ENCODE results near the gene ZNF530.

ZNF530 gene

DNA sequence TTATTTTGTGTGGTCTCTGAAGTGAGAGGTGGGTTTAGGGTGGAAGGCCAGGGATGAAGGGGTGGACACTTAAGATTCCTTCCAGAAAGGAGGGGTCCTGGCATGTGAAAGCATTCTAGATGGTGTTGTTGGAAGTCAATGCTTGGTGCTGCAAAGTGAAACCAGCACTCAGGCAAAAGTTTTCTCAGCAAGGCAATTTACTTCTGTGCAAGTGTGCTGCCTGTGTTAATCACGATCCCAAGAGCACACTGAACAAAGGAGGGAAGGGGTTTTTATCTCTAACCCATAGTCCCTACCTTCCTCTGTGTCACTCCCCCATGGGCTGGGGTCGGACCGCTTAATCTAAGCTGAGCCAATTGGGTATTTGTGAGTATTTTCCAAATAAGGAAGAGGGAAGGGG, 15.7 kb downstream of the ZNF530 start:
- DNase-seq: no peak

DNA sequence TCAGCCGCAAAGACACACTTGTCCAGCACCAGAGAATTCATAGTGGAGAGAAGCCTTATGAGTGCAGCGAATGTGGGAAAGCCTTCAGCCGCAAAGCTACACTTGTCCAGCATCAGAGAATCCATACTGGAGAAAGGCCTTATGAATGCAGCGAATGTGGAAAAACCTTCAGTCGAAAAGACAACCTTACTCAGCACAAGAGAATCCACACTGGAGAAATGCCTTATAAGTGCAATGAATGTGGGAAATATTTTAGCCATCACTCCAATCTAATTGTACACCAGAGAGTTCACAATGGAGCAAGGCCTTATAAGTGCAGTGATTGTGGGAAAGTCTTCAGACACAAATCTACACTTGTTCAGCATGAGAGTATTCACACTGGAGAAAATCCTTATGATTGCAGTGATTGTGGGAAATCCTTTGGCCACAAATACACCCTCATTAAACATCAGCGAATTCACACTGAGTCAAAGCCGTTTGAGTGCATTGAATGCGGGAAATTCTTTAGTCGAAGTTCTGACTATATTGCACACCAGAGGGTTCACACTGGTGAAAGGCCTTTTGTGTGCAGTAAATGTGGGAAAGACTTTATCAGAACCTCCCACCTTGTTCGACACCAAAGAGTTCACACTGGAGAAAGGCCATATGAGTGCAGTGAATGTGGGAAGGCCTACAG, 21.1 kb downstream of the ZNF530 start:
- peak; percentile 29 for DNase-seq

DNA sequence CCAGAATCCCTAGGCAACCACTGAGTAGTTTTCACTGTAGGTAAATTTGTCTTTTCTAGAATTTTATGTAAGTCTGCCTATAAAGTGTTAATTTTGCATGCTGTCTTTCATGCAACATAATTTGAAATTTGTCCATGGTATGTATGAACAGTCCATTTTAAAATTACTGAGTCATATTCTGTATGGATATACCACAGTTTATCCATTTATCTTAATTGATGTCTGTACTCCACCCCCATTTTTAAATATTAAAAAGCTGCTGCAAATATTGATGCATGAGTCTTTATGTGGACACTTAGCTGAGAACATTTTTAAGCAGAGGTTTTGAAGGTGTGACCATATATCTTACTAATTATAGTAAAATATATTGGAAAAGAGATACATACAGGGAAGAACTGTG, 23.4 kb downstream of the ZNF530 start:
- no peak for DNase-seq

DNA sequence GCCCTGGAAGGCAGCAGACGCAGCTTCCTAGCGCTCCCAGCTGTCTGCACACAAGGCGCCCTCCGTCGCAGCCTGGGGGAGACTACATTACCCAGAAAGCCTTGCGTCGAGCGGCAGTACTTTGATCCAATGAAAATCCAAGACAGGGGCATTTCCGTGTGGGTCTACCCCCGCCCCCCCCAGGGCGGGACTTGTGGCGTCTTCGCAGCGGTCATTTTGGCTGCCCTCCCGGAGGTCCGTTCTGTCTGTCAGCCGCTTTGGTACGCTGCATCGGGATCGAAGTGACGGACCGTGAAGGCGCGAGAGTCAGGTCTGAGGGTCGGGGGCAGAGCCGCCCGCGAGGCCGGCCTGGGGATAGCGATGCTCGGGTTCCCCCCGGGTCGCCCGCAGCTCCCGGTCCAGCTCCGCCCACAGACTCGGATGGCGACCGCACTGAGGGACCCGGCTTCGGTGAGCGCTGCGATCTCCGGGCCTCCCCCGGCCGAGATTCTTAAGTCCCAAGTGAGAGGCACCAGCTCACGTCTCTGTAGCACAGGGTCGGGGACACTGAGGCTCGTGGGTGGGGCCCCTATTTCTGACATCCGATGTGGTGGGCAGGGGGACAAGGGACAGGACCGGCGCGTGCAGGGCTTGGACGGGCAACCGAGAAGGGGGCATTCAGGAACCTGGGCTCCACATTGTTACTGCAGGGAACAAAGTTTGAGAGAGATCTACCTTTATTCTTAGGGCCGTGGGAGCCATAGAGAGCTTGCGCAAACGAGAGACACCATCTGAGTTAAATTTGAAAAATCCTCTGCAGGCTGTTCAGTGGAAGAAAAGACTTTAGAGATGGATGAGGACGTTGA, 33.5 kb downstream of the ZNF530 start, which contains the start of gene ZNF211:
Gene ZNF211 (plus strand): TSS at position 182 of the 845 bp plus-strand sequence. CDS start 179 bp downstream, at position 361.
- DNase-seq: peak; percentile 96

DNA sequence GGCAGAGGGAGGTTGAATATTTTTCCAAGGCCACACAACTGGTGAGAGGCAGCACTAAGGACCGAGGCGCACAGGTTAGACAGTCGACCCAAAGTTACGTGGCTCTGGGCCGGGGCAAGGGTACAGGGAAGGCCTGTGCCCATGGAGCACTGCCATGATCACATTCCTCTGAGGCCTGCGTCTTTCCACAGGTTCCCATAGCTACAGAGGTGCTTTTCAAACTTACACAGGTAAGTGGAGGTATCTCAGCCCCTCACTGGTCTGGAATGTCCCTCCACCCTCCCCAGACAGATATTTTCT, 34.1 kb downstream of the ZNF530 start:
- no peak for DNase-seq

DNA sequence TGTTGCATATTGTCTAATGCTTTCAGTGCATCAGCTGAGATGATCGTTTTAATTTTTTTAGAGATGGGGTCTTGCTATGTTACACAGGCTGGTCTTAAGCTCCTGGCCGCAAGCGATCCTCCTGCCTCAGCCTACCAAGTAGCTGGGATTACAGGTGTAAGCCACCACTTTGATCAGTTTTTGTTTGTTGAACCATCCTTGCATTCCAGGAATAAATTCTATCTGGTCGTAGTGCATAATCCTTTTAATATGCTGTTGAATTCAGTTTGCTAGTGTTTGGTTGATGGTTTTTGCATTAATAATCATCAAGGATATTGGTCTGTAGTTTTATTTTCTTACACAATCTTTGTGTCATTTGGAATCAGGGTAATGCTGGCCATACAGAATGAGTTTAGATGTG, 37.7 kb downstream of the ZNF530 start:
- no peak for DNase-seq

DNA sequence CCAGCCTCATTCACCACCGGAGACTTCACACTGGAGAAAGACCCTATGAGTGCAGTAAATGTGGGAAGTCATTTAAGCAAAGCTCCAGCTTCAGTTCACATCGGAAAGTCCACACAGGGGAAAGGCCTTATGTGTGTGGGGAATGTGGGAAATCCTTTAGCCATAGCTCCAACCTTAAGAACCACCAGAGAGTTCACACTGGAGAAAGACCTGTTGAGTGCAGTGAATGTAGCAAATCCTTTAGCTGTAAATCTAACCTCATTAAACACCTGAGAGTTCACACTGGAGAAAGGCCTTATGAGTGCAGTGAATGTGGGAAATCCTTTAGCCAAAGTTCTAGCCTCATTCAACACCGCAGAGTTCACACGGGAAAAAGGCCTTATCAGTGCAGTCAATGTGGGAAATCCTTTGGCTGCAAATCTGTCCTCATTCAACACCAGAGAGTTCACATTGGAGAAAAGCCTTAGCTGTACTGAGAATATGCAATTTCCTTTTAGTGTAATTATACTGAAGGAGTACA, 42.1 kb downstream of the ZNF530 start:
- DNase-seq: no peak

DNA sequence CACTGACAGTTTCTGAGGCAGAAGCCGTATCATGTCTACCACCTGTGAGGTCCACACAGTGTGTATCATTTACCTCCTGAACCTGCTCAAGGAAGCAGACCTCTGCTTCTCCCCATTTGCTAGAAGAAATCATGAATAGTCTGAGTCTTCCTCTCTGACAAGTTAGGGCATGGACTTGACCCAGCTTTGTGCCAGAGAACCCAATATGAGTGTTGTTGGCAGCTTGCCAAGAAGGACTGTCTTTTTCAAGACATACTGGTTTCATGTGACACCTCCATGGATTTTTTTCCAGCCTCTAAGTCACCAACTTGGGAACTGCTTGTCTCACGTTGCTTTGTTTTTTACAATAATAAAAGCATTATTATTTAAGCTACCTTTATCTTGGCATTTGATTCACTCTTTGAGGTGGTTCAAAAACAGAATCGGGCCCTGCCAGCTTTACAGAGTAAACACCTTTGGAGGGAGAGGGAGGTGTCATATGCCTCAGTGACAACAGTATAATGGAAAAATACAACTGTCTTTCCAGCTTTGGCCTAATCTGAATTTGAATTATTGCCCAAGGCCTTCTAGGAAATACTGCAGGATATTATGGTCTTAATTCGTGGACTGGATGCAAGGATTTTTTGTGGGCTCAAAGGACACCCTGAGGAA, 42.8 kb downstream of the ZNF530 start:
- peak; percentile 5 for DNase-seq

DNA sequence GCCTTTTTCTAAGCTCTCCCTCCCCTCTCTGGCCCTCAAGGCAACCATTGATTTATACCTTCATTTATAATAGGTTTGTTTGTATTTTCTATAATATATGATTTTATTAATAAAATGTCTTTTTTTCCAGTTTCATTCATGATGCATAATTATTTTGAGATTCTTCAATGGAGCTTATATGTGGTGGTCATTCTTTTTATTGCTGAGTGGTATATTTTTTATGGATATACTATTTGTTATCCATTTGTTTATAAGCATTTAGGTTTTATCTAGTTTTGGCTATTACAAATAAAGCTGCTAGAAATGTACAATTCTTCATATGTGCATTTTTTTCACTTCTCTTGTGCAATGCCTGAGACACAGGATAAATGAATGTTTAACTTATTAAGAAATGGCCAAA, 44.0 kb downstream of the ZNF530 start:
- no peak for DNase-seq

DNA sequence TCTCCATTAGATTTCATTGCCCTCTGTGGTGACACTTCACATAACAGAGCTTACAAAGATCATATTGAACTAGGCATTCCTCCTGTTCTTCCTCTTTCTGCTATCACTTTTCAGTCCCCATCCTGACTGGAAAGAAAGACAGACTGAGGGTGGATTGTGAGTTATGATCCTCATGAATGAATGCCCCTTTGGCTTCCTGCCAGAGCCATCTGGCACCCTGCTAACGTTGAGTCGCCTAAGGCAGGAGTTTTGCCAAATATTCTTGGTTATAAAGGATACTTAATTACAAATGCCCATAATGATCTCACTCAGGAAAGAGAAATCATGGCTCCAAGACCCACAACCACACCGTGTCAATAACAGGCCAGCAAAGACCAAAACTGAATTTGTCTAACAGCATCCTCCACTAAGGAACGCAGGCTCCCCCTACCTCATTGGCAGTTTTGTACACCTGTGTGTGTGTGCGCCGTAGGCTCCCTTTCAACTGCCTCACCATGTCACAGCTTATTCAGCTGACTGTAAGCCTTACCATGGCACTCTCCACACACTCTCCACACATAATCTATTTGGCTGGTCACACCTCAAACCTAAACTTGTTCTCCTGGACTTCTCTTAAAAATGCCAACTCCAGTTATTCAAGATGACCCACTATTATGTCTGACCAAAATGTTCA, 48.8 kb downstream of the ZNF530 start:
- DNase-seq: no peak

DNA sequence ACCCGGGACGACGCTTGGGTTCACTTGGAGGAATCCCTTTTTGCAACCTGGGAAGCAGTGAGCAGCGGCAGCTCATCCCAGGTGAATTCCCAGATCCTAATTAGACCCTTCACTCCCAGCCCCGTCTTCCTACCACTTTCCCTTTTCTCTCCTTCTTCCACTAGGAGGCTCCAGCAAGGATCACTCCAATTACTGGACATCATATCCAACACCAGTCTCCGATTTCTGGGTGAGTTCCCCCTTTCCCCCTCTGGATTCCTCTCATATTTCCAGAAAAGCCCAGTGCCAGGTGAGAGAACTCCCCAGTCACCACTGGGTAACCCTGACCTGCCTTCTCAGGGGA, 51.9 kb downstream of the ZNF530 start:
- no peak for DNase-seq

DNA sequence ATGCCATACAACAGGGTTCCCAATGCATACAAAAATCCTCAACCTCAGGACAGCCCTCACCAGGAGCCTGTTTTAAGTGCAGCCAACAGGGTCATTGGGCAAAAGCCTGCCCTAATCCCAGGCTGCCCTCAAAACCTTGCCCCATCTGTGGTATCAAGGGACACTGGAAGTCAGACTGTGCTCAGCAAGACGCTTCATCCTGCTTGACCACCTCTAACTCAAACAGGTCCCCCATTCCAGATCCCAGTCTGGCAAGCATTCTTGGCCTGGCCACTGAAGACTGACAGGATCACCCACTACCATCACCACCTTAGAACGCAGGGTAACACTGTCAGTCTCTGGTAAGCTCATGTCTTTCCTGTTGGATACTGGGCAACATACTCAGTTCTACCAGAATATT, 54.0 kb downstream of the ZNF530 start:
- DNase-seq: no peak

DNA sequence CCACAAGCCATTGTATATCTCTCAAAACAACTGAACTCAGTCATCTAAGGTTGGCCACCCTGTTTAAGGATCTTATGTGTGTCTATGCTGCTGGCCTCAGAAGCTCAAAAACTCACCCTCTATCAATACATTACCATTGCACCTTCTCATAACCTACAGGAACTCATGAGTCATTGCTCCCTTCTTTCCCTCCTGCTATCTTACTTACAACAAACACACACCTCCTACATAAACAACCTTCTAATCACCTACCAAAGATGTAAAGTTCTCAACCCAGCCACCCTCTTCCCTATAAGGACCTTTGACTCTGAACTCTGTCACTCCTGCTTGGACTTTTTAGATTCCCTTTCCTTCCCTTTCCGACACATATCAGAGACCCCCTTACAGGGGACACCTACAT, 55.8 kb downstream of the ZNF530 start:
- no peak for DNase-seq

DNA sequence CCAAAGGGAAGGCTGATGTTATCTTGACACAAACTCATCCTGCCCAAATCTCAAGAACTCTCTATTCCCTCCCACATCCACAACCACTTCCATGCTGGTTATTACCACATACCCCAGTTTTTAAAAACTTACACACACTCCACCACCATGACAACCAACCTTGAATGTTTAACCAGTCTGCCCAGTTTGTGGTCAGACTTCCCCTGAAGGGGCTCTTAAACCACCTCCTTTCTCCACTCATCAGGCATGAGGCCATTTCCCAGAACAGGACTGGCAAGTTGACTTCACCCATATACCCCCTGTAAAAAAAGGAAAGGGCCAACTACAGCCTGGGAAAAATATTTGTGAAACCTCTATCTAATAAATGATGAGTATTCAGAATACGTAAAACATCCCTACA, 56.7 kb downstream of the ZNF530 start:
- DNase-seq: peak; percentile 15
